RWPE2 (cell line): ENCODE results near the gene PRADC1.

Experiments
- ATAC-seq: fragments of 200-7000 bp; cut with Tn5 transposase; 3 replicates; pipeline ENCODE4 v1.9.1; 2021; ENCODE audit warnings: low read depth
- DNase-seq: peaks from one replicate; pipeline ENCODE4 v3.0.0-alpha.2; 2020; ENCODE audit warnings: low spot score
- H3K27ac ChIP-seq: fragments of 450-650 bp; 2 replicates; pipeline ENCODE4 v1.5.1; 2017; ENCODE audit warnings: mild to moderate bottlenecking; ENCODE audit not compliant: poor library complexity, severe bottlenecking
- H3K27me3 ChIP-seq: fragments of 250-450 bp; sonication (Bioruptor Pico); 2 replicates; pipeline ENCODE4 v1.5.1; 2021; ENCODE audit warnings: mild to moderate bottlenecking, moderate library complexity; ENCODE audit not compliant: insufficient read depth, poor library complexity, severe bottlenecking
- H3K36me3 ChIP-seq: fragments of 250-450 bp; sonication (Bioruptor Pico); 2 replicates; pipeline ENCODE4 v1.5.1; 2020; ENCODE audit warnings: low read depth, mild to moderate bottlenecking, moderate library complexity
- H3K4me1 ChIP-seq: fragments of 250-450 bp; sonication (Bioruptor Pico); 2 replicates; pipeline ENCODE4 v1.5.1; 2021; ENCODE audit warnings: mild to moderate bottlenecking, moderate library complexity; ENCODE audit not compliant: insufficient read depth, poor library complexity, severe bottlenecking
- H3K4me3 ChIP-seq: fragments of 250-450 bp; sonication (Bioruptor Pico); 2 replicates; pipeline ENCODE4 v1.5.1; 2021; ENCODE audit warnings: mild to moderate bottlenecking, moderate library complexity; ENCODE audit not compliant: severe bottlenecking
- H3K9me3 ChIP-seq: fragments of 250-450 bp; sonication (Bioruptor Pico); 2 replicates; pipeline ENCODE4 v1.5.1; 2021; ENCODE audit warnings: mild to moderate bottlenecking, moderate library complexity; ENCODE audit not compliant: severe bottlenecking
- TF ChIP-seq, protein P1 (sequence below): fragments of 450-650 bp; IDR thresholded peaks from one replicate; pipeline ENCODE4 v1.5.1; 2017; ENCODE audit warnings: mild to moderate bottlenecking, moderate library complexity; ENCODE audit not compliant: poor library complexity, severe bottlenecking

PRADC1 gene

DNA sequence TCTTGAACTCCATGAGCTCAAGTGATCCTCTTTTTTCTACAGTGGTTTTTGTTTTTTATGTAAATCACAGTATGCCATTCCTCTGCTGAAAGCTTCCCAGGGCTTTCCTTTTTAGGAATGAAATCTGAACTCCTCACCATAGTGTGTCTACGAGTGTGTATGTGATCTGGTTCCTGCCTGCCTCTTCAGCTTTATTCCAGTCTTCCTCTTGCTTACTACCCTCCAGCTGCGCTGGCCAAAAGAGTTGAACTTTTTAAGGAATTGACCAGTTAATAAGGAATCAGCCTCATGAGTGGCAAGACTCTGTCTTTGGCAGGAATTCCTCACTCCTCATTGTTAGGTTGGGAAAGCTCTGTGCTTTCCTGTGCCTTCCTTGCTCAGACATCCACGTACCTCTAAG is 5.1 kb upstream of the PRADC1 start:
- Histone ChIP-seq H3K9me3 (no peaks in the 10 kb centered on the region), H3K36me3 (peaks cover 56% of the 10 kb centered on the region), H3K4me1 (peaks cover 14% of the 10 kb centered on the region), H3K27me3 (no peaks in the 10 kb centered on the region), H3K4me3 (no peak overlapping the region), H3K27ac (no peak overlapping the region)
- TF ChIP-seq, protein P1, sequence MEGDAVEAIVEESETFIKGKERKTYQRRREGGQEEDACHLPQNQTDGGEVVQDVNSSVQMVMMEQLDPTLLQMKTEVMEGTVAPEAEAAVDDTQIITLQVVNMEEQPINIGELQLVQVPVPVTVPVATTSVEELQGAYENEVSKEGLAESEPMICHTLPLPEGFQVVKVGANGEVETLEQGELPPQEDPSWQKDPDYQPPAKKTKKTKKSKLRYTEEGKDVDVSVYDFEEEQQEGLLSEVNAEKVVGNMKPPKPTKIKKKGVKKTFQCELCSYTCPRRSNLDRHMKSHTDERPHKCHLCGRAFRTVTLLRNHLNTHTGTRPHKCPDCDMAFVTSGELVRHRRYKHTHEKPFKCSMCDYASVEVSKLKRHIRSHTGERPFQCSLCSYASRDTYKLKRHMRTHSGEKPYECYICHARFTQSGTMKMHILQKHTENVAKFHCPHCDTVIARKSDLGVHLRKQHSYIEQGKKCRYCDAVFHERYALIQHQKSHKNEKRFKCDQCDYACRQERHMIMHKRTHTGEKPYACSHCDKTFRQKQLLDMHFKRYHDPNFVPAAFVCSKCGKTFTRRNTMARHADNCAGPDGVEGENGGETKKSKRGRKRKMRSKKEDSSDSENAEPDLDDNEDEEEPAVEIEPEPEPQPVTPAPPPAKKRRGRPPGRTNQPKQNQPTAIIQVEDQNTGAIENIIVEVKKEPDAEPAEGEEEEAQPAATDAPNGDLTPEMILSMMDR: no peak
- no peak for DNase-seq
- ATAC-seq: no peak

DNA sequence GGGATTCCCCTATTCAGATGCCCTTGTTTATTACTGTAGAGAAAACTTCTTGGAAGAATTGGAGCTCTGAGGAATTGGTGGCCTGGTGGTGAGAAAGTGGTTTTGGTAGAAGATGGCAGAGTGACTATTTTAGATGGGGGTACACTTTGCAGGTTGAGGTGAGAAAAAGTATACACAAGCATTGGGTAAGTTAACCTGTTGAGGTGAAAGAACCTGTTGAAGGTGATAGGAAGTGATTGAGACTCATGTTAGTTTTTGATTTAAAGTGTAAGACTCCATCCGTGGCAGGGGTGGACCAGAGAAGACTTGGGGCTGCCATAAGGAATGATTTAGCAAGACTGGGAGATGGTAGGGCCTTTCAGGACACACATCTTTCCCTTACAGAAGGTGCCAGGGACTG is 4.1 kb upstream of the PRADC1 start:
- Histone ChIP-seq H3K4me1 (peaks cover 12% of the 10 kb centered on the region), H3K27me3 (no peaks in the 10 kb centered on the region), H3K4me3 (no peak overlapping the region), H3K36me3 (peaks cover 47% of the 10 kb centered on the region), H3K27ac (no peak overlapping the region), H3K9me3 (no peaks in the 10 kb centered on the region)
- ATAC-seq: no peak
- DNase-seq: no peak
- TF ChIP-seq, protein P1: no peak

DNA sequence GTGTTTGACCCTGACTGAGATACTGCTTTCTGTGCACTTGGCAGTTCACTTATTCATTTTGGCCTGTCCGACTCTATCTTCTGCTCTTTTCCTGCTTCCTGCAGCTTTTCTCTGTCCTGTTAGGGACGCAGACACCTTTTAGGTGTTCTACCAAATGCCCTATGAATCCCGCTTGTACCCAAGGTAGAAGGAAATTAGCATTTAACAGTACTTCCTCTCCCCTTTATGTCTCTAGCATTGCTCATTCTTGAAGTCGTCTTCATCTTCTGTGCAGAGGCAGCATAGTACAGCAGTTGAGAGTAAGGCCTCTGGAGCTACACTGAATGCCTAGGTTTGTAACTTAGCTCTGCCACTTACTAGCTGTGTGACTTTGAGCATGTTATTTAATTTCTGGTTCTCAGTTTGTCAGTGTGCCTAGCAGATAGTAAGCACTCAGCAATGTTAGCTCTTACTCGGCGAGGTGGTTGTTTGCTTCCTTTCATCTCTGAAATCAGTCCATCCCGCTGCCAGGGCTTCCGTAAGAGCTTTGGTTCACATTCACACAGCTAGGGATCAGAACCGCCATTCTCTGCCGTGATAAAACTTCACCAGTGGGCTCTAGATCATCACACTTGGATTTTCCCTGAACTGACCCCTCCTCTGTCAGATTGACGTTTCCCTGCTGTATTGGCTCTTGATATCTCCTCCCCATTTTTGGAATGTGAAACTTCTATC is 2.4 kb upstream of the PRADC1 start:
- no peaks in the 10 kb centered on the region for H3K9me3 ChIP-seq
- H3K4me1 ChIP-seq: peaks cover 12% of the 10 kb centered on the region
- H3K4me3 ChIP-seq: peak overlapping the region; percentile 65
- ATAC-seq (no peak), DNase-seq (no peak)
- no peaks in the 10 kb centered on the region for H3K27me3 ChIP-seq
- H3K27ac ChIP-seq: peak overlapping the region; percentile 71
- TF ChIP-seq, protein P1: no peak
- peaks cover 32% of the 10 kb centered on the region for H3K36me3 ChIP-seq

DNA sequence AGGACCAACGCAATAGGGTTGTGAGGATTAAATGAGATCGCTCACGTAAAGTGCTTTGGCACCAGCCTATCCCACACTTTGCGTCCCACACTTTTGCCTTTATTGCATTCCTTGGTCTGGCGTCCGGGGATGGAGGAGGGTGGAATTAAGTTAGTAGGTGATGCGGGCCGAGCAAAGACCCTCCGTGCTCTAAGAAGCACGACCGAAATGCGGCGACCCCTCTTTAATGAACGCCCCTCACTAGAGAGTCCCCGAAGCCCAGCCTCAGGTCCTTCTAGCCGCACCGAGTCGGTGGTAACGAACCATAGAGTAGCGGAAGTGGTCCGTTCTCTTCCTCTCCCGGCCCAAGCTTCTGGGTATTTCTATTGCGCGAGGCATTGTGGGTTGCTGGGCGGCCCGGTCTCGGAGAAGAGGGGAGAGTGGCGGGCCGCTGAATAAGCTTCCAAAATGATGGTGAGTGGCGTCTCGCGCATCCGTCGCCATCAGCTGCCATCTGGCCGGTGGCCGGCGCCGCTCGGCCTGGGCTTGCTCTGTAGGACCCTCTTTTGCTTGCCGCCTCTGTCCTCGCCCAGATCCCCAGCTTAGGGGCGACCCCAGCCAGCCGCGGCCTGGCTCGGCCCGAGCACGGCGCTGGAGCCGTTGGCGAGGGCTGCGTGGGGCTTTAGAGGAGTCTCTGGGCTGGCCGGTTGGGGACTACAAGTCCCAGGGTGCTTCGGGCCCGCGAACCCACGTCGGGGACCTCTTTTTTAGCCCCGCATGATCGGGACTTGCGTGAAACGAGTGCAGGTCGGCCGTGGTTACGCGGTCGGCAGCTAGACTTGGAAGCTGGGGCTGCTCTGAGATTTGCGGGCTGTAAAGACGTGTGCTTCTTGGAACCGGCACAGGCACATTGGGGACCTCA is 1.1 kb upstream of the PRADC1 start, which contains the start of gene CCT7:
Gene CCT7, plus strand, starts transcription at position 377 of the 901 bp plus-strand sequence. Its CDS starts 71 bp downstream, at position 448.
- peak within 1 kb of the TSS; percentile 71 for H3K27ac ChIP-seq
- peaks cover 12% of the 10 kb centered on the region for H3K4me1 ChIP-seq
- no peaks in the 10 kb centered on the region for H3K9me3 ChIP-seq
- ATAC-seq: peak; percentile 69
- DNase-seq: peak; percentile 86
- H3K36me3 ChIP-seq: peaks cover 19% of the 10 kb centered on the region
- TF ChIP-seq, protein P1: no peak
- no peaks in the 10 kb centered on the region for H3K27me3 ChIP-seq
- peak within 1 kb of the TSS; percentile 65 for H3K4me3 ChIP-seq
